GM12878 (cell line): ENCODE data around the gene NPSR1. TPM values are rescaled to one million over a fixed set of nuclear protein-coding genes. Genes with fewer than 3 reads are reported as not detected.

Experiments used
- ATAC-seq: fragments of 200-7000 bp; cut with Tn5 transposase; 3 replicates; pipeline ENCODE4 v1.9.1; 2020; ENCODE audit warnings: mild to moderate bottlenecking, moderate library complexity
- BruUV-seq: library from RNA; stranded (reverse); fragments of 400-500 nt; replicated peaks from 2 replicates; lab custom pipeline; 2021; lab: Mats Ljungman, UMichigan
- CTCF ChIA-PET: fragments of 300-600 bp; sonication (Branson Sonifier 250); formaldehyde crosslinking; extraction: SDS; loops from one replicate; lab custom pipeline; 2021; ENCODE audit warnings: inconsistent platforms; lab: Yijun Ruan, JAX
- POLR2A ChIA-PET: fragments of 350-600 bp; formaldehyde crosslinking; extraction: SDS; loops from one replicate; lab custom pipeline; 2021; ENCODE audit warnings: inconsistent platforms; lab: Charles Lee
- RAD21 ChIA-PET: fragments of 300-600 bp; sonication (Branson Sonifier 250); formaldehyde crosslinking; loops from one replicate; lab custom pipeline; 2023; ENCODE audit warnings: antibody characterized with exemption; ENCODE audit not compliant: unreplicated experiment; lab: Charles Lee
- SMC1A ChIA-PET: fragments of 300-600 bp; sonication (Branson Sonifier 250); formaldehyde crosslinking; loops from one replicate; lab custom pipeline; 2023; ENCODE audit not compliant: unreplicated experiment, uncharacterized antibody; lab: Charles Lee
- DNase-seq: peaks from one replicate; pipeline ENCODE4 v3.0.0-alpha.2; 2011; ENCODE audit warnings: low read depth, low spot score
- FAIRE-seq: peaks from 3 replicates; lab custom pipeline; 2011; peaks lifted over from hg19 to GRCh38; lab: Jason Lieb, UNC
- H2AFZ ChIP-seq: 2 replicates; pipeline ENCODE4 v1.6.0; 2011; ENCODE audit warnings: low read depth, low read length, control low read depth; ENCODE audit not compliant: control insufficient read depth
- H3K27ac ChIP-seq: 2 replicates; pipeline ENCODE4 v1.5.1; 2011; ENCODE audit warnings: control low read depth; ENCODE audit not compliant: control insufficient read depth, insufficient read depth
- H3K27me3 ChIP-seq, 2 experiments: replicated peaks in 1 of 2; 2 replicates each; pipeline versions ENCODE4 v1.6.0 to v1.6.1; 2011; ENCODE audit warnings: low read length in 1 of 2; ENCODE audit not compliant: control insufficient read depth in 2 of 2, insufficient read depth in 2 of 2
- H3K36me3 ChIP-seq, 2 experiments: 2 replicates each; pipeline ENCODE4 v1.5.1; 2011; ENCODE audit warnings: low read length in 1 of 2; ENCODE audit not compliant: control insufficient read depth in 2 of 2, insufficient read depth in 2 of 2
- H3K4me1 ChIP-seq: 2 replicates; pipeline ENCODE4 v1.6.1; 2011; ENCODE audit warnings: mild to moderate bottlenecking, low read length, moderate library complexity, mixed read lengths; ENCODE audit not compliant: control insufficient read depth, insufficient read depth
- H3K4me2 ChIP-seq: 2 replicates; pipeline ENCODE4 v1.6.0; 2011; ENCODE audit warnings: control low read depth; ENCODE audit not compliant: control insufficient read depth, insufficient read depth
- H3K4me3 ChIP-seq: fragments of 200-600 bp; sonication (generic); 2 replicates; pipeline ENCODE4 v1.5.1; 2016
- H3K79me2 ChIP-seq: 2 replicates; pipeline ENCODE4 v1.6.0; 2011; ENCODE audit warnings: low read length; ENCODE audit not compliant: control insufficient read depth, insufficient read depth
- H3K9ac ChIP-seq: 2 replicates; pipeline ENCODE4 v1.8.0; 2011; ENCODE audit warnings: low read length, control low read depth, mixed read lengths; ENCODE audit not compliant: control insufficient read depth, insufficient read depth
- H3K9me3 ChIP-seq: replicated peaks from 3 replicates; pipeline ENCODE4 v1.5.1; 2011; ENCODE audit warnings: mild to moderate bottlenecking, low read length; ENCODE audit not compliant: control insufficient read depth, insufficient read depth
- H4K20me1 ChIP-seq: 2 replicates; pipeline ENCODE4 v1.6.0; 2011; ENCODE audit not compliant: control insufficient read depth, insufficient read depth
- BCL3 ChIP-seq: IDR thresholded peaks from 2 replicates; pipeline ENCODE4 v1.6.1; 2011; ENCODE audit warnings: borderline replicate concordance, low read depth, mild to moderate bottlenecking, moderate library complexity, low read length; ENCODE audit not compliant: insufficient read depth, poor library complexity, severe bottlenecking
- CHD1 ChIP-seq: IDR thresholded peaks from 2 replicates; pipeline ENCODE4 v1.6.1; 2012; ENCODE audit warnings: low read depth, low read length, improper control_type of control experiment
- CHD2 ChIP-seq: IDR thresholded peaks from 2 replicates; pipeline ENCODE4 v1.6.1; 2011; ENCODE audit warnings: low read depth, low read length, improper control_type of control experiment, borderline replicate concordance
- DPF2 ChIP-seq: fragments of 450-650 bp; IDR thresholded peaks from 2 replicates; pipeline ENCODE4 v1.6.1; 2017; ENCODE audit warnings: mild to moderate bottlenecking
- E2F4 ChIP-seq: IDR thresholded peaks from 2 replicates; pipeline ENCODE4 v1.6.1; 2012; ENCODE audit warnings: low read depth, low read length, improper control_type of control experiment
- ELK1 ChIP-seq: IDR thresholded peaks from 2 replicates; pipeline ENCODE4 v1.6.1; 2012; ENCODE audit warnings: low read depth, low read length, improper control_type of control experiment
- ETV6 ChIP-seq, 2 experiments: fragments of 450-650 bp in 1 of 2; IDR thresholded peaks in 1 of 2; conservative IDR thresholded peaks in 1 of 2; 2 replicates each; pipeline ENCODE4 v1.6.1; 2014; ENCODE audit warnings: antibody characterized with exemption in 1 of 2, borderline replicate concordance in 1 of 2, low read depth in 1 of 2, mild to moderate bottlenecking in 1 of 2, moderate library complexity in 1 of 2
- KAT2A ChIP-seq: conservative IDR thresholded peaks from 2 replicates; pipeline ENCODE4 v1.6.1; 2011; ENCODE audit warnings: low read depth, low read length; ENCODE audit not compliant: control insufficient read depth
- KLF5 ChIP-seq: fragments of 450-650 bp; IDR thresholded peaks from 2 replicates; pipeline ENCODE4 v1.6.1; 2014; ENCODE audit warnings: mild to moderate bottlenecking; ENCODE audit not compliant: partially characterized antibody
- MYB ChIP-seq: fragments of 150-350 bp; IDR thresholded peaks from 2 replicates; pipeline ENCODE4 v1.6.1; 2014; ENCODE audit warnings: mild to moderate bottlenecking, low read depth, low read length, borderline replicate concordance
- MYC ChIP-seq: IDR thresholded peaks from 2 replicates; pipeline ENCODE4 v1.6.1; 2011; ENCODE audit warnings: mild to moderate bottlenecking, low read length, moderate library complexity, inconsistent platforms; ENCODE audit not compliant: insufficient read depth, insufficient replicate concordance, insufficient read length, severe bottlenecking
- NR2C2 ChIP-seq: IDR thresholded peaks from 2 replicates; pipeline ENCODE4 v1.6.1; 2011; ENCODE audit warnings: borderline replicate concordance, low read depth; ENCODE audit not compliant: control insufficient read depth, insufficient read length
- NRF1 ChIP-seq: conservative IDR thresholded peaks from 2 replicates; pipeline ENCODE4 v1.6.1; 2011; ENCODE audit warnings: mild to moderate bottlenecking, low read depth, low read length, improper control_type of control experiment
- POLR2A ChIP-seq: IDR thresholded peaks from 2 replicates; pipeline ENCODE4 v1.6.1; 2011; ENCODE audit warnings: low read depth, mild to moderate bottlenecking, low read length
- POLR2AphosphoS5 ChIP-seq: IDR thresholded peaks from 2 replicates; pipeline ENCODE4 v1.6.1; 2011; ENCODE audit warnings: mild to moderate bottlenecking, low read length, inconsistent platforms
- PRDM15 ChIP-seq: fragments of 450-650 bp; formaldehyde crosslinking; IDR thresholded peaks from 2 replicates; pipeline ENCODE4 v1.4.0; 2020; ENCODE audit warnings: mild to moderate bottlenecking, moderate library complexity
- STAT3 ChIP-seq: IDR thresholded peaks from 2 replicates; pipeline ENCODE4 v1.6.1; 2011; ENCODE audit warnings: low read depth, low read length, improper control_type of control experiment
- ZNF274 ChIP-seq: IDR thresholded peaks from one replicate; pipeline ENCODE4 v1.8.0; 2011; ENCODE audit not compliant: insufficient read length, insufficient read depth
- WGBS: methylation state at CpG from one replicate; pipeline ENCODE4 v1.1.6; 2016; ENCODE audit warnings: low lambda C conversion rate; ENCODE audit not compliant: insufficient replicate concordance, insufficient coverage; ENCODE audit errors: missing lambda C conversion rate; 5-methylcytosine and 5-hydroxymethylcytosine counted together
- in situ Hi-C: fragments of 300-500 bp; cut with MboI; formaldehyde crosslinking; loops from 9 replicates; pipeline ENCODE4 v1.14.3; 2018; ENCODE audit warnings: mixed read lengths
- intact Hi-C: fragments of 100-400 bp; cut with micrococcal nuclease; formaldehyde crosslinking; loops from one replicate; pipeline ENCODE4 v1.14.2; 2022; ENCODE audit not compliant: unreplicated experiment
- polyA plus RNA-seq, 11 experiments: library from polyadenylated mRNA; depleted of rRNA in 4 of 11; unstranded in 6 of 11; stranded (reverse) in 5 of 11; fragments of >200 nt; fragmentation: Nextera tagmentation in 4 of 11; fragmentation: Illumina TruSeq in 1 of 11; extraction: Ambion mirVana in 4 of 11; extraction: Trizol in 1 of 11; gene quantifications; 1 replicate in 1 of 11; 2 replicates in 10 of 11; pipeline versions ENCODE4 v1.2.1 to v1.2.3, GENCODE V29; 2011 to 2016; ENCODE audit warnings: inconsistent platforms in 2 of 11, missing spikeins in 2 of 11, low read depth in 1 of 11
- total RNA-seq, 4 experiments: library from RNA; depleted of rRNA in 3 of 4; stranded (reverse); fragments of >200 nt in 3 of 4; fragmentation: Illumina TruSeq in 1 of 4; extraction: Trizol in 1 of 4; gene quantifications; 2 replicates each; pipeline versions ENCODE4 v1.2.1 to v1.2.3, GENCODE V29; 2013 to 2021

Gene NPSR1
- total and polyA plus RNA-seq, 10 of the 15 experiments (the other 5 are each of a cell fraction or from before 2014, with no cell fraction given): 0.20 TPM; not detected in 9

GRCh38 chr7:34850681-34851080 lies 192.7 kb downstream of the NPSR1 start:
- BruUV-seq: no TSS peak
- no peak overlapping the region for H3K4me2 ChIP-seq
- H3K27ac ChIP-seq: no peak overlapping the region
- TF ChIP-seq NRF1 (no peak), CHD2 (no peak), BCL3 (no peak), PRDM15 (CRISPR knock-in tag) (no peak), ETV6 (conservative IDR thresholded peaks at IDR 0.05 in 1 of 2, IDR thresholded peaks at IDR 0.05 in 1 of 2; ENCODE audit: borderline replicate concordance in 1 of 2, low read depth in 1 of 2) (no peak), KLF5 (no peak), MYC (no peak), ELK1 (no peak), KAT2A (no peak), NR2C2 (no peak), STAT3 (no peak), DPF2 (no peak), MYB (no peak), E2F4 (no peak), ZNF274 (no peak), CHD1 (no peak), POLR2A (no peak), POLR2AphosphoS5 (no peak)
- H3K4me3 ChIP-seq: no peak overlapping the region
- in situ Hi-C loops: no loop called here
- 37% methylated on average over 8 of the region's 8 CpGs for WGBS
- no peak for FAIRE-seq
- DNase-seq: no peak
- RAD21 ChIA-PET: interaction anchor here (0.7 kb wide), 1 partner anchor 135 kb away, joined by 4 read pairs; no protein-coding TSS in a partner anchor
- intact Hi-C loops: no loop called here
- H4K20me1 ChIP-seq: no peaks in the 10 kb centered on the region
- H3K4me1 ChIP-seq: no peaks in the 10 kb centered on the region
- no peaks in the 10 kb centered on the region for H3K79me2 ChIP-seq
- SMC1A ChIA-PET: no interaction called here
- H2AFZ ChIP-seq: no peak overlapping the region
- CTCF ChIA-PET: interaction anchor here (0.8 to 1.3 kb wide), 2 partner anchors 381 to 670 kb away, joined by 3 read pairs; no protein-coding TSS in a partner anchor
- ATAC-seq: no peak
- H3K36me3 ChIP-seq: no peaks in the 10 kb centered on the region
- H3K27me3 ChIP-seq: no peaks in the 10 kb centered on the region; a peak in 1 of 4 replicates
- no peaks in the 10 kb centered on the region for H3K9me3 ChIP-seq
- POLR2A ChIA-PET: interaction anchor here (0.6 kb wide), 1 partner anchor 794 kb away, joined by 3 read pairs; no protein-coding TSS in a partner anchor
- no peak overlapping the region for H3K9ac ChIP-seq
